ENCODE measurements around the gene CTNNA3.

DNA sequence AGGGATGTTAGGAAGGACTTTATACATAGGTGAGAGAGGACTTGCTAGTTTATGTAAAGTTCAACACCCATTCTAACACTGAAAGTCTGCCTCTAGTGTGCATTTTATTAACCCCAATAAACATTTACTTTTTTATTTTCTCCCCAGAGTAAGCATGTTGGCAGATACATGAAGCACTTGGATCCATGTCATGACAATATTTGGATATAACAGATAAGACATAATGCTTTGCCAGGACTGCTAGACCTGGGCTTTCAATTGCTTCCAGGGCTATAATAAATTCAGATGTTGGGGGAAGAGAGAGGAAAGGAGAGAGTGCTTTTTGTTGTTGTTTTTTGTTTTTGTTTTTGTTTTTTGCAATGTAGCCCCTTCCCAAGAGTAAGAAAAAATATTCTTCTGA is 1039.5 kb downstream of the CTNNA3 start:
- TF ChIP-seq EZH2 (IDR thresholded peaks at IDR 0.05; ENCODE audit: borderline replicate concordance, low read depth, low read length, severe bottlenecking) = no peak
- TF ChIP-seq, protein P1, sequence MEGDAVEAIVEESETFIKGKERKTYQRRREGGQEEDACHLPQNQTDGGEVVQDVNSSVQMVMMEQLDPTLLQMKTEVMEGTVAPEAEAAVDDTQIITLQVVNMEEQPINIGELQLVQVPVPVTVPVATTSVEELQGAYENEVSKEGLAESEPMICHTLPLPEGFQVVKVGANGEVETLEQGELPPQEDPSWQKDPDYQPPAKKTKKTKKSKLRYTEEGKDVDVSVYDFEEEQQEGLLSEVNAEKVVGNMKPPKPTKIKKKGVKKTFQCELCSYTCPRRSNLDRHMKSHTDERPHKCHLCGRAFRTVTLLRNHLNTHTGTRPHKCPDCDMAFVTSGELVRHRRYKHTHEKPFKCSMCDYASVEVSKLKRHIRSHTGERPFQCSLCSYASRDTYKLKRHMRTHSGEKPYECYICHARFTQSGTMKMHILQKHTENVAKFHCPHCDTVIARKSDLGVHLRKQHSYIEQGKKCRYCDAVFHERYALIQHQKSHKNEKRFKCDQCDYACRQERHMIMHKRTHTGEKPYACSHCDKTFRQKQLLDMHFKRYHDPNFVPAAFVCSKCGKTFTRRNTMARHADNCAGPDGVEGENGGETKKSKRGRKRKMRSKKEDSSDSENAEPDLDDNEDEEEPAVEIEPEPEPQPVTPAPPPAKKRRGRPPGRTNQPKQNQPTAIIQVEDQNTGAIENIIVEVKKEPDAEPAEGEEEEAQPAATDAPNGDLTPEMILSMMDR (IDR thresholded peaks at IDR 0.05; ENCODE audit: extremely low read depth in 1 of 2, insufficient read depth in 1 of 2, low read depth in 1 of 2, low read length in 2 of 2) = no peak
- no peak for TF ChIP-seq POLR2A (IDR thresholded peaks at IDR 0.05; ENCODE audit: low read depth, low read length)
- TF ChIP-seq JUN (IDR thresholded peaks at IDR 0.05; ENCODE audit: borderline replicate concordance, insufficient read depth, insufficient read length, low read depth) = no peak
